RWPE2 (cell line): ENCODE results near the gene RREB1.
A peak's percentile ranks its signal among the peaks of the same experiment; 100 is the strongest.
"Not testable (repeated sequence)": the region's sequence is repeated elsewhere in the genome, so short reads cannot be mapped to it uniquely, and the experiment has no call there.

Experiments used
- ATAC-seq: fragments of 200-7000 bp; cut with Tn5 transposase; 3 replicates; pipeline ENCODE4 v1.9.1; 2021; ENCODE audit warnings: low read depth
- DNase-seq: peaks from one replicate; pipeline ENCODE4 v3.0.0-alpha.2; 2020; ENCODE audit warnings: low spot score
- H3K27ac ChIP-seq: fragments of 450-650 bp; 2 replicates; pipeline ENCODE4 v1.5.1; 2017; ENCODE audit warnings: mild to moderate bottlenecking; ENCODE audit not compliant: poor library complexity, severe bottlenecking
- H3K27me3 ChIP-seq: fragments of 250-450 bp; sonication (Bioruptor Pico); 2 replicates; pipeline ENCODE4 v1.5.1; 2021; ENCODE audit warnings: mild to moderate bottlenecking, moderate library complexity; ENCODE audit not compliant: insufficient read depth, poor library complexity, severe bottlenecking
- H3K36me3 ChIP-seq: fragments of 250-450 bp; sonication (Bioruptor Pico); 2 replicates; pipeline ENCODE4 v1.5.1; 2020; ENCODE audit warnings: low read depth, mild to moderate bottlenecking, moderate library complexity
- H3K4me1 ChIP-seq: fragments of 250-450 bp; sonication (Bioruptor Pico); 2 replicates; pipeline ENCODE4 v1.5.1; 2021; ENCODE audit warnings: mild to moderate bottlenecking, moderate library complexity; ENCODE audit not compliant: insufficient read depth, poor library complexity, severe bottlenecking
- H3K4me3 ChIP-seq: fragments of 250-450 bp; sonication (Bioruptor Pico); 2 replicates; pipeline ENCODE4 v1.5.1; 2021; ENCODE audit warnings: mild to moderate bottlenecking, moderate library complexity; ENCODE audit not compliant: severe bottlenecking
- H3K9me3 ChIP-seq: fragments of 250-450 bp; sonication (Bioruptor Pico); 2 replicates; pipeline ENCODE4 v1.5.1; 2021; ENCODE audit warnings: mild to moderate bottlenecking, moderate library complexity; ENCODE audit not compliant: severe bottlenecking
- TF ChIP-seq, protein P1 (sequence below): fragments of 450-650 bp; IDR thresholded peaks from one replicate; pipeline ENCODE4 v1.5.1; 2017; ENCODE audit warnings: mild to moderate bottlenecking, moderate library complexity; ENCODE audit not compliant: poor library complexity, severe bottlenecking

Gene RREB1

DNA sequence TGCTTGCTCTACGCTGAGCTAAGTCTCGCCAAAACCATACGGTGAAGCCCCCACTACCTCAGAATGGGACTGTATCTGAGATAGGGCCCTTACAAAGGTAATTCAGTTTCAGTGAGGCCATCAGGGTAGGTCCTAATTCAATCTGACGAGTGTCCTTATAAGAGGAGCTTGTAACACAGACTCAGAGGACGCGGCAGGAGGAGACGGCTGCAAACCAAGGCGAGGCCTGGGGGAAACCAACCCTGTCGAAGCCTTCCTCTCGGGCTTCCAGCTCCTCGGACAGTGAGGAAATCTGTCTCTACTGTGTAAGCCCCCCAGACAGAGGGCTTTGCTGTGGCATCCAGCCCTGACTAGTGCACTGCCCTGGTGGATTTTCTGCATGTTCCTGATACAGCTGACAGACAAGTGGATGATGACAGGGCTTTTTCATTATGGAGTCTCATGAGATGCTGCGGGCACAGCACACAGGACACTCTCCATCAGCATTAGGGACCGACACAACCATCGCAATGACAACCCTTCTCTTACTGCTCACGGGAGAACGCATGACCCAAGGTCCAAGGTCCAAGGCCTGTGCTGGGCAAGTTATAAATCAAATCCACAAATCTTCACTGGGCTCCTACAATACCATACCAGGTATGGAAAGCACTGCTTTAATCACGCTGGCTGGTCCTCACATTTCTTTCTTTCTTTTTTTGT is 157.1 kb downstream of the RREB1 start:
- no peak overlapping the region for H3K4me3 ChIP-seq
- H3K27ac ChIP-seq, result no peak overlapping the region
- H3K4me1 ChIP-seq, result peaks cover 20% of the 10 kb centered on the region
- H3K9me3 ChIP-seq, result no peaks in the 10 kb centered on the region
- ATAC-seq, result no peak
- TF ChIP-seq, protein P1, sequence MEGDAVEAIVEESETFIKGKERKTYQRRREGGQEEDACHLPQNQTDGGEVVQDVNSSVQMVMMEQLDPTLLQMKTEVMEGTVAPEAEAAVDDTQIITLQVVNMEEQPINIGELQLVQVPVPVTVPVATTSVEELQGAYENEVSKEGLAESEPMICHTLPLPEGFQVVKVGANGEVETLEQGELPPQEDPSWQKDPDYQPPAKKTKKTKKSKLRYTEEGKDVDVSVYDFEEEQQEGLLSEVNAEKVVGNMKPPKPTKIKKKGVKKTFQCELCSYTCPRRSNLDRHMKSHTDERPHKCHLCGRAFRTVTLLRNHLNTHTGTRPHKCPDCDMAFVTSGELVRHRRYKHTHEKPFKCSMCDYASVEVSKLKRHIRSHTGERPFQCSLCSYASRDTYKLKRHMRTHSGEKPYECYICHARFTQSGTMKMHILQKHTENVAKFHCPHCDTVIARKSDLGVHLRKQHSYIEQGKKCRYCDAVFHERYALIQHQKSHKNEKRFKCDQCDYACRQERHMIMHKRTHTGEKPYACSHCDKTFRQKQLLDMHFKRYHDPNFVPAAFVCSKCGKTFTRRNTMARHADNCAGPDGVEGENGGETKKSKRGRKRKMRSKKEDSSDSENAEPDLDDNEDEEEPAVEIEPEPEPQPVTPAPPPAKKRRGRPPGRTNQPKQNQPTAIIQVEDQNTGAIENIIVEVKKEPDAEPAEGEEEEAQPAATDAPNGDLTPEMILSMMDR, result no peak
- no peak for DNase-seq
- H3K27me3 ChIP-seq, result no peaks in the 10 kb centered on the region
- no peaks in the 10 kb centered on the region for H3K36me3 ChIP-seq

DNA sequence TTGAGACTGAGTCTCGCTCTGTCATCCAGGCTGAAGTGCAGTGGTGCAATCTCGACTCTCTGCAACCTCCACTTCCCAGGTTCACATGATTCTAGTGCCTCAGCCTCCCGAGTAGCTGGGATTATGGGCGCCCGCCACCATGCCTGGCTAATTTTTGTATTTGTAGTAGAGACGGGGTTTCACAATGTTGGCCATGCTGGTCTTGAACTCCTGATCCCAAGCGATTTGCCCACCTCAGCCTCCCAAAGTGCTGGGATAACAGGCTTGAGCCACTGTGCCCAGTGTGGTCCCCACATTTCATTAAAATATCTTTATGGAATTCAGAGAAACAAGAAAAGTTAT is 157.6 kb downstream of the RREB1 start:
- ATAC-seq, H3K4me3 ChIP-seq: not testable (repeated sequence)

DNA sequence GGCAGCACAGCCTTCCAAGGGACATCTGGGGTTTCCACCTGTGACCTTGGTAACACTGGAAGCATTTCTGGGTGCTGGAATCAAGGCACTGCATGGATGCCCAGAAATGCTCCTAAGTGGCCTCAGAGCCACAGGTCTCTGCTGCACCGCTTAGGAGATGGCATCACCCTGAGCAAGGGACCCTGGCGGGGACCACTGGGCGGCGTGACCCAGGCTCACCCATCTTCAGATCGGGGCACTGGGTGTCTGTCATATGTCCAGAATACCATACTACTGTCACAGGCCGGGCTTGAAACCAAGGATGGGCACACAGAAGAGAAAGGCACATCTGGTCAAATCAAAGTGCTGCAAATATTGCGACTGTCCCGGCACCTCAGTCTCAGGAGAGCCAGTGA is 159.3 kb downstream of the RREB1 start:
- ATAC-seq (no peak), DNase-seq (no peak)
- Histone ChIP-seq H3K4me1 (peaks cover 11% of the 10 kb centered on the region), H3K27ac (peak overlapping the region; percentile 38), H3K9me3 (no peaks in the 10 kb centered on the region), H3K4me3 (no peak overlapping the region), H3K27me3 (no peaks in the 10 kb centered on the region), H3K36me3 (no peaks in the 10 kb centered on the region)
- TF ChIP-seq, protein P1, result no peak

More for the DNA sequence above, 157.6 kb downstream of the RREB1 start:
- not testable (repeated sequence) for H3K36me3 ChIP-seq, H3K27ac ChIP-seq, H3K9me3 ChIP-seq, H3K27me3 ChIP-seq, DNase-seq
- H3K4me1 ChIP-seq, result peaks cover 20% of the 10 kb centered on the region

DNA sequence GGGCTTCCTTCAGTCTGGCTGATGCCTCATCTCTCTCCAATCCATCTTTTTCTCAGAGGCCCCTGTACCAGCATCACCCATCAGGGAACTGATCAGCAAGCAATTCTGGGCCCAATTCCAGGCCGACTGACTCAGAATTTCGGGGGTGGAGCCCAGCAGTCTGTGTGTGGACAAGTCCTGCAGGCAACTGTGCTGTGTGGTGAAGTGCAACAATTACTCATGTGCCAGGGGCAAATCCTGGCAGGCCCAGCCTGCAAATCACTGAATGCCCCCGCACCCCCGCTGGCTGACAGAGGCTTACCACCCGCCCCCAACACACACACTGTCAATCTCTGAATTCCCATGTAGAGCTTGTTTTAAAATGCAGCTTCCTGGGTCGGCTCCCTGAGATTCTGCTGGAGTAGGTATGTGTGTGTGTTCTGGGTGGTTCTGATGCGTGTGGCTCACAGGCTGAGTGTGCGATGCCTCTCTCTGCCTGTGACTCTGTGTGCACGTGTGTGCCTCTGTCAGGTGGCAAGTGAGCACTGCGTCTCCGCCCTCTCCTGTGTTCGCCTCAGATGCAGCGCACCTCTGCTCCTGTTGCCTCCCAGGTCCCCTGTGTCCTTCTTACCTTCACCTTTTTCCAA is 159.8 kb downstream of the RREB1 start:
- Histone ChIP-seq H3K27ac (peak overlapping the region; percentile 38), H3K9me3 (no peaks in the 10 kb centered on the region), H3K27me3 (no peaks in the 10 kb centered on the region), H3K36me3 (no peaks in the 10 kb centered on the region), H3K4me1 (peaks cover 9% of the 10 kb centered on the region), H3K4me3 (no peak overlapping the region)
- ATAC-seq (peak; percentile 96), DNase-seq (peak; percentile 97)
- TF ChIP-seq, protein P1, result no peak

DNA sequence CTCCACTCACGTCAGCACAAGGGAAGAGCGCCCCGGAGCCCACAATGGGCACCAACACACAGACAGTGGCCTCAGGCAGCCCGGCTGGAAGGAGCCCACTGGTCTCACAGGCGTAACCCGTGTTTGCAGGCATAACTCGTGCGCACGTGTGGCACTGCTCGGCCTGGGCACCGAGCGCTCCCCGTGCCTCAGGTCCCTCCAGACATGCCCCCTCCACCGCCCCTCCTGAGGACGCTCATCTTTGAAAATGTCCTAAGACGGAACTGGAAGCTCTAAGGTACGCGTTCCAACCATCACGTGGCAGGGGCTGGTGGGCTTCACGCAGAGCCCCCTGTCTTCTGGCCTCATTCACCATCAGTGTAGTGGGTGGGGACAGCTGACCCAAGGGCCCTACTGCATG is 160.6 kb downstream of the RREB1 start:
- H3K27ac ChIP-seq, result peak overlapping the region; percentile 38
- H3K4me1 ChIP-seq, result peaks cover 9% of the 10 kb centered on the region

More for the DNA sequence above, 160.6 kb downstream of the RREB1 start:
- no peak for ATAC-seq
- no peak for DNase-seq
- Histone ChIP-seq H3K9me3 (no peaks in the 10 kb centered on the region), H3K36me3 (no peaks in the 10 kb centered on the region), H3K4me3 (no peak overlapping the region), H3K27me3 (no peaks in the 10 kb centered on the region)
- TF ChIP-seq, protein P1, result no peak
